Duodenal mucosa (tissue), 2 donors: ENCODE results near the gene TAS1R2.
A peak's percentile ranks its signal among the peaks of the same experiment; 100 is the strongest.

Experiments used
- H3K27ac ChIP-seq: one replicate; pipeline ENCODE4 v1.7.0; 2013; ENCODE audit warnings: low read depth, low read length
- H3K27me3 ChIP-seq, 2 donors: one replicate each; pipeline ENCODE4 v1.7.0; 2013; ENCODE audit warnings: low read length in 2 of 2, control low read depth in 1 of 2; ENCODE audit not compliant: insufficient read depth in 2 of 2, control insufficient read depth in 1 of 2
- H3K36me3 ChIP-seq, 2 donors: one replicate each; pipeline ENCODE4 v1.7.0; 2013; ENCODE audit warnings: low read length in 2 of 2, control low read depth in 1 of 2; ENCODE audit not compliant: insufficient read depth in 2 of 2, control insufficient read depth in 1 of 2
- H3K4me1 ChIP-seq, 2 donors: one replicate each; pipeline ENCODE4 v1.7.0; 2013; ENCODE audit warnings: low read length in 2 of 2, control low read depth in 1 of 2; ENCODE audit not compliant: insufficient read depth in 2 of 2, control insufficient read depth in 1 of 2
- H3K4me3 ChIP-seq, 2 donors: one replicate each; pipeline ENCODE4 v1.7.0; 2013; ENCODE audit warnings: low read length in 2 of 2, low read depth in 1 of 2
- H3K9ac ChIP-seq, 2 donors: one replicate each; pipeline ENCODE4 v1.7.0; 2013; ENCODE audit warnings: low read length in 2 of 2, low read depth in 1 of 2
- H3K9me3 ChIP-seq, 2 donors: one replicate each; pipeline ENCODE4 v1.7.0; 2013; ENCODE audit warnings: low read length in 2 of 2, control low read depth in 1 of 2; ENCODE audit not compliant: control insufficient read depth in 1 of 2

TAS1R2 gene

DNA sequence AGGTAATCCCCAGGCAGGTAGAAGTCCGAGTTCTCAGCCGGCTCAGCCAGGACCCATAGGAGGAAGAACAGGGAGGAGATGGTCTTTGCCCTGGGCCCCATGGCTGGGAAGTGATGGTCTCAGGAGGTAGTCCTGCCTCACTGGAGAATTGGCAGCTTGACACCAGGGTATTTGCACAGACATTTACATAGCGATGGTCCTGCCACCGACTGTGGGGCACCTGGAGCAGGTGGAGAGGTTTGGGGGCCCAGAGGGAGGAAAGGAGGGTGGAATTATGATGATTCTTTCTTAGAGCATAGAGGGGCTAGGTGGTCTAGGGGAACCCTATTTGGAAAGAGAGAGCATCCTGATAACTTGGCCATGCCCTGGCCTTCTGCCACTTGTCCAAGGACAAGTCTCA is at the start of gene TAS1R2:
TSS of gene TAS1R2 (minus strand) at position 101 of the 400 bp plus-strand sequence. CDS start at position 101, 0 bp downstream.
- Histone ChIP-seq H3K36me3 (no peaks in the 10 kb centered on the region), H3K9ac (no peak within 1 kb of the TSS), H3K27ac (no peak within 1 kb of the TSS), H3K9me3 (no peaks in the 10 kb centered on the region), H3K27me3 (no peaks in the 10 kb centered on the region), H3K4me3 (no peak within 1 kb of the TSS), H3K4me1 (no peaks in the 10 kb centered on the region)

GRCh38 chr1:18907917-18908845 is 48.7 kb upstream of the TAS1R2 start:
- Histone ChIP-seq H3K4me1 (peaks cover 5 to 9% of the 10 kb centered on the region in 2 donors), H3K36me3 (peaks cover 10 to 20% of the 10 kb centered on the region in 2 donors), H3K4me3 (no peak overlapping the region), H3K27me3 (no peaks in the 10 kb centered on the region), H3K9me3 (no peaks in the 10 kb centered on the region), H3K27ac (no peak overlapping the region), H3K9ac (no peak overlapping the region)

DNA sequence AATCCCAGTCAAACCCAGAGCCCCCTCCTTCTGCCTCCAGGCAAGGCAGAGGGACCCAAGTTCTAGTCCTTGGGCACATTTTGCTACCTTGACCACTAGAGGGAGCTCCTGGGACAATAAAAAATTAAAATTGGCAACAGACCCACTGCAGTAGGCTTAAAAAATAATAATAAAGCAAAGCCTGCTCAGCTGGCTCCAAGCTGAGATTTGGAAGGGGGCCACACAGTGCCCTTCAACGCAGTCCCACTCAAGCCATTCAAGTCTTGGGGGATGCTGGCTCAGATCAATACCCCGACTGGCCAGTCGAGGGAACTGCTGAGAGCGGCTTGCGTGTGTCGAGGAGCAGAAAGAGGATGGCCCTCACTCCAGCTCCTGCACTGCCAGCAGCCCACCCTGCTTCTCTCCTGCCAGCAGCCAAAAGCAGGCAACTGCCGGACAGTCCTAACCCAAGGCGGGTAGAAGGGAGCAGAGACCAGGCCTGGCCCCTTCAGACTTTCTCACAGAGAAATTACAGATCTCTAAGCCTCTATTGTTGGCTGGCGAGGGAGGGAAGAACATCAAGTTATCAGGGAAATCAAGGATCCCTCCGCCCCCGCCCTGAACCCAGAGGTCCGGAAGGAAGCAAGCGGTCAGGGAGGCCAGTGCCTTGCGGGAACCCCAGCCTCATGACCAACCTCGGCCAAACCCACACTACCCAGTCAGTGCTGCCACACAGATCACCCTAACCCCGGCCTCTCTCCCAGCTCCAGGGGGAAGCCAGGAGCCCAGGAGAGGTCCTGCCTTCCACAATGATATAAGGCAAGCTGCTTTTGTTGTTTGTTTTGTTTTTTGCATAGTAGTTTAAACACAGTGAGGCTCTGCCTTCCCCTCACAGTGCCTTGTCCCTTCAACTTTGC is 47.8 kb upstream of the TAS1R2 start:
- no peak overlapping the region for H3K9ac ChIP-seq
- H3K9me3 ChIP-seq, result no peaks in the 10 kb centered on the region
- H3K27me3 ChIP-seq, result no peaks in the 10 kb centered on the region
- H3K4me1 ChIP-seq, result peaks cover 8% of the 10 kb centered on the region in 2 donors
- peaks cover 10 to 20% of the 10 kb centered on the region in 2 donors for H3K36me3 ChIP-seq
- no peak overlapping the region for H3K27ac ChIP-seq
- H3K4me3 ChIP-seq, result no peak overlapping the region

GRCh38 chr1:18903291-18903756 is 43.9 kb upstream of the TAS1R2 start:
- H3K9me3 ChIP-seq, result no peaks in the 10 kb centered on the region
- H3K4me1 ChIP-seq, result peaks cover 8 to 12% of the 10 kb centered on the region in 2 donors
- H3K4me3 ChIP-seq, result peak overlapping the region; percentile 76 to 81
- peak overlapping the region; percentile 25 to 75 for H3K9ac ChIP-seq
- H3K27ac ChIP-seq, result peak overlapping the region; percentile 67
- no peaks in the 10 kb centered on the region for H3K27me3 ChIP-seq
- peaks cover 0 to 4% of the 10 kb centered on the region in 2 donors for H3K36me3 ChIP-seq

GRCh38 chr1:18902523-18903290 is 43.2 kb upstream of the TAS1R2 start, which contains the start of gene ALDH4A1:
TSS of gene ALDH4A1 (minus strand) at chr1:18902555. CDS start at chr1:18902523, 32 bp downstream.
- Histone ChIP-seq H3K4me1 (peaks cover 8 to 10% of the 10 kb centered on the region in 2 donors), H3K36me3 (peaks cover 0 to under 1% of the 10 kb centered on the region in 2 donors), H3K27ac (peak within 1 kb of the TSS; percentile 68), H3K4me3 (peak within 1 kb of the TSS; percentile 76 to 81), H3K27me3 (no peaks in the 10 kb centered on the region), H3K9ac (peak within 1 kb of the TSS; percentile 52 to 75), H3K9me3 (no peaks in the 10 kb centered on the region)

DNA sequence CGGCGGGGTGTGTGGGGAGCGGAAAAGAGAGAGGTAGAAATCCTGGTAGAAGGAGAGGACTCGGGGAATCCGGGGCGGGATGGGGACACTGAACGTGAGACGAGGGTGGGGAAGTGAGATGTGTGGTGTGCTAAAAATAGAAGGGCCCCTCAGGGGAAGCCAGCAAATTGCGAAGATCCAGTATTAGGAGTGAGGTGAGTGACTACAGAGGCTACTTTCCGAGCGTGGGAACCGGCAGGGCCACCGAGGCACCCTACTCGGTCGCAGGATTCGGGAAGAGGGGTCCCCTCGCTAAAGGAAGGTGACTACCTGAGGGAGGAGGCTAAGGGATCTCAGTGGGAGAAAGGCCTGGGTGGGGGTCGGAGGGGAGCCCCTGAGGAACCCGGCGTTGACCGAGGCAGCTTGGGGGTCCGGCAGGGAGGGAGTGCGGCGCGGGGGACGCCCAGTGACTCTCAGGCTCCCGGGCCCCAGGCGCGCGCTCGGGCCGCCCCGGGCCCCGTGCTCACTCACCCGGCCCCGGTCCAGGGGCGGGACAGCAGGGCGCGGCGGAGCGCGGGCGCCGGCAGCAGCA is 42.6 kb upstream of the TAS1R2 start:
- Histone ChIP-seq H3K27ac (peak overlapping the region; percentile 68), H3K27me3 (no peaks in the 10 kb centered on the region), H3K4me3 (peak overlapping the region; percentile 76 to 81), H3K9me3 (no peaks in the 10 kb centered on the region), H3K36me3 (no peaks in the 10 kb centered on the region), H3K4me1 (peaks cover 4 to 8% of the 10 kb centered on the region in 2 donors), H3K9ac (peak overlapping the region; percentile 52 to 75)

- Histone ChIP-seq H3K9ac (no peak overlapping the region), H3K4me1 (peaks cover 4 to 8% of the 10 kb centered on the region in 2 donors), H3K27ac (no peak overlapping the region), H3K9me3 (no peaks in the 10 kb centered on the region), H3K4me3 (peak overlapping the region; percentile 76 to 81), H3K36me3 (no peaks in the 10 kb centered on the region), H3K27me3 (no peaks in the 10 kb centered on the region)
These were observed 41.9 kb upstream of the TAS1R2 start for GRCh38 chr1:18901147-18901951.

- Histone ChIP-seq H3K27me3 (no peaks in the 10 kb centered on the region), H3K4me1 (peaks cover 4 to 8% of the 10 kb centered on the region in 2 donors), H3K36me3 (no peaks in the 10 kb centered on the region), H3K9me3 (no peaks in the 10 kb centered on the region), H3K27ac (no peak overlapping the region), H3K9ac (no peak overlapping the region), H3K4me3 (no peak overlapping the region)
These were observed 40.9 kb upstream of the TAS1R2 start for GRCh38 chr1:18900303-18900841.
